Endothelial cell of umbilical vein (primary cell): ENCODE measurements around the gene TICRR. TPM values are rescaled to one million over a fixed set of nuclear protein-coding genes. Genes with fewer than 3 reads are reported as not detected.

Experiments used
- BruUV-seq: library from RNA; stranded (reverse); fragments of 400-500 nt; replicated peaks from 2 replicates; lab custom pipeline; 2021; lab: Mats Ljungman, UMichigan
- CTCF ChIA-PET: fragments of 300-600, 350-600 bp; sonication (Branson Sonifier 250); formaldehyde crosslinking; loops from one replicate; lab custom pipeline; 2021; ENCODE audit warnings: antibody characterized with exemption, inconsistent platforms; lab: Charles Lee
- POLR2A ChIA-PET: fragments of 300-600, 350-600 bp; sonication (Branson Sonifier 250); formaldehyde crosslinking; loops from one replicate; lab custom pipeline; 2021; ENCODE audit warnings: antibody characterized with exemption, inconsistent platforms; lab: Charles Lee
- DNase-seq: peaks from one replicate; pipeline ENCODE4 v3.0.0-alpha.2; 2011; ENCODE audit warnings: low read depth, low spot score
- FAIRE-seq: peaks from 2 replicates; lab custom pipeline; 2011; peaks lifted over from hg19 to GRCh38; lab: Jason Lieb, UNC
- H2AFZ ChIP-seq: 2 replicates; pipeline ENCODE4 v1.6.0; 2012; ENCODE audit warnings: low read depth, low read length, control low read depth, inconsistent platforms
- H3K27ac ChIP-seq: 2 replicates; pipeline ENCODE4 v1.5.1; 2011; ENCODE audit warnings: low read depth, mild to moderate bottlenecking, control low read depth, low read length, moderate library complexity; ENCODE audit not compliant: insufficient read depth
- H3K27me3 ChIP-seq, 2 experiments: 2 replicates each; pipeline versions ENCODE4 v1.6.0 to v1.6.1; 2011; ENCODE audit warnings: low read length in 2 of 2, mixed read lengths in 1 of 2; ENCODE audit not compliant: control insufficient read depth in 2 of 2, insufficient read depth in 2 of 2
- H3K36me3 ChIP-seq, 2 experiments: 2 replicates in 1 of 2; 3 replicates in 1 of 2; pipeline ENCODE4 v1.5.1; 2011; ENCODE audit warnings: low read length in 2 of 2, mild to moderate bottlenecking in 1 of 2, moderate library complexity in 1 of 2; ENCODE audit not compliant: control insufficient read depth in 2 of 2, insufficient read depth in 2 of 2; ENCODE audit errors: extremely low read depth in 1 of 2
- H3K4me1 ChIP-seq: 3 replicates; pipeline ENCODE4 v1.5.1; 2011; ENCODE audit warnings: mild to moderate bottlenecking, low read length; ENCODE audit not compliant: control insufficient read depth, insufficient read depth; ENCODE audit errors: extremely low read depth
- H3K4me2 ChIP-seq: 2 replicates; pipeline ENCODE4 v1.6.1; 2011; ENCODE audit warnings: low read length, control low read depth, mixed read lengths; ENCODE audit not compliant: insufficient read depth
- H3K4me3 ChIP-seq, 3 experiments: fragments of 200-600 bp in 1 of 3; sonication (generic), shearing (Covaris generic) in 1 of 3; replicated peaks in 1 of 3; 2 replicates each; pipeline ENCODE4 v1.5.1; 2011 to 2016; ENCODE audit warnings: control low read depth in 3 of 3, low read length in 3 of 3, mild to moderate bottlenecking in 2 of 3, inconsistent platforms in 1 of 3, low read depth in 1 of 3, moderate library complexity in 1 of 3; ENCODE audit not compliant: insufficient read depth in 1 of 3
- H3K79me2 ChIP-seq: 2 replicates; pipeline ENCODE4 v1.6.0; 2012; ENCODE audit warnings: low read length, inconsistent platforms; ENCODE audit not compliant: control insufficient read depth, insufficient read depth
- H3K9ac ChIP-seq: replicated peaks from 2 replicates; pipeline ENCODE3; 2011; ENCODE audit warnings: low read length, control low read depth; ENCODE audit not compliant: insufficient read depth; ENCODE audit errors: extremely low read depth
- H3K9me1 ChIP-seq: replicated peaks from 3 replicates; pipeline ENCODE4 v1.6.0; 2011; ENCODE audit warnings: mild to moderate bottlenecking, low read length; ENCODE audit not compliant: control insufficient read depth, insufficient read depth; ENCODE audit errors: extremely low read depth
- H3K9me3 ChIP-seq: replicated peaks from 2 replicates; pipeline ENCODE4 v1.5.1; 2012; ENCODE audit warnings: low read length, inconsistent platforms; ENCODE audit not compliant: control insufficient read depth, insufficient read depth
- H4K20me1 ChIP-seq: replicated peaks from 2 replicates; pipeline ENCODE3; 2011; ENCODE audit warnings: mild to moderate bottlenecking, low read length; ENCODE audit not compliant: control insufficient read depth, insufficient read depth; ENCODE audit errors: extremely low read depth
- EZH2 ChIP-seq: IDR thresholded peaks from 2 replicates; pipeline ENCODE4 v1.6.1; 2012; ENCODE audit warnings: borderline replicate concordance, low read depth, mild to moderate bottlenecking, moderate library complexity, low read length, inconsistent platforms; ENCODE audit not compliant: severe bottlenecking
- FOS ChIP-seq: IDR thresholded peaks from 2 replicates; pipeline ENCODE4 v1.6.1; 2011; ENCODE audit warnings: mild to moderate bottlenecking, low read length, moderate library complexity, borderline replicate concordance; ENCODE audit not compliant: insufficient read depth
- GATA2 ChIP-seq: IDR thresholded peaks from 2 replicates; pipeline ENCODE4 v1.7.0; 2011; ENCODE audit warnings: low read depth, mild to moderate bottlenecking, moderate library complexity, mixed read lengths, low read length; ENCODE audit not compliant: insufficient read length, insufficient read depth
- JUN ChIP-seq: IDR thresholded peaks from 2 replicates; pipeline ENCODE4 v1.6.1; 2011; ENCODE audit warnings: borderline replicate concordance, low read depth; ENCODE audit not compliant: insufficient read length, insufficient read depth
- MYC ChIP-seq: IDR thresholded peaks from one replicate; pipeline ENCODE4 v1.6.1; 2011; ENCODE audit warnings: mild to moderate bottlenecking, low read depth, low read length
- POLR2A ChIP-seq: IDR thresholded peaks from 2 replicates; pipeline ENCODE4 v1.6.1; 2012; ENCODE audit warnings: low read depth, mild to moderate bottlenecking, control low read depth, low read length
- POLR2AphosphoS5 ChIP-seq: IDR thresholded peaks from 2 replicates; pipeline ENCODE4 v1.6.1; 2012; ENCODE audit warnings: low read depth, mild to moderate bottlenecking, control low read depth, low read length, moderate library complexity; ENCODE audit not compliant: insufficient read depth
- dilution Hi-C: fragments of 300-500 bp; cut with MboI; formaldehyde crosslinking; loops from one replicate; pipeline ENCODE4 v1.15.0; 2019; ENCODE audit warnings: low sequenced_read_pairs; ENCODE audit not compliant: extremely low pct_ligation_motif_present
- intact Hi-C: fragments of 100-400 bp; cut with micrococcal nuclease; formaldehyde crosslinking; loops from one replicate; pipeline ENCODE4 v1.10.0; 2022
- polyA plus RNA-seq, 4 experiments: library from polyadenylated mRNA; depleted of rRNA in 3 of 4; stranded (reverse) in 3 of 4; unstranded in 1 of 4; fragments of >200 nt; gene quantifications; 2 replicates each; pipeline versions ENCODE4 v1.2.1 to v1.2.3, GENCODE V29; 2011 to 2012; ENCODE audit warnings: missing spikeins in 1 of 4
- total RNA-seq: library from RNA; stranded (reverse); gene quantifications from 2 replicates; pipeline ENCODE4 v1.2.3, GENCODE V29; 2021
- TF ChIP-seq, protein P1 (sequence below), 2 donors: IDR thresholded peaks; 1 replicate in 1 of 2; 2 replicates in 1 of 2; pipeline ENCODE4 v1.5.1; 2011; ENCODE audit warnings: low read length in 2 of 2, mild to moderate bottlenecking in 2 of 2, moderate library complexity in 2 of 2, control low read depth in 1 of 2, inconsistent platforms in 1 of 2, low read depth in 1 of 2; ENCODE audit not compliant: insufficient read depth in 1 of 2; ENCODE audit errors: extremely low read depth in 1 of 2
- TF ChIP-seq, protein P2 (sequence below): IDR thresholded peaks from 2 replicates; pipeline ENCODE4 v1.6.1; 2011; ENCODE audit not compliant: insufficient read depth, insufficient read length

The TICRR gene
- total and polyA plus RNA-seq, 2 donors (not counting 3 experiments of a cell fraction or from before 2014, with no cell fraction given), result 4.9 to 19.4 TPM

DNA sequence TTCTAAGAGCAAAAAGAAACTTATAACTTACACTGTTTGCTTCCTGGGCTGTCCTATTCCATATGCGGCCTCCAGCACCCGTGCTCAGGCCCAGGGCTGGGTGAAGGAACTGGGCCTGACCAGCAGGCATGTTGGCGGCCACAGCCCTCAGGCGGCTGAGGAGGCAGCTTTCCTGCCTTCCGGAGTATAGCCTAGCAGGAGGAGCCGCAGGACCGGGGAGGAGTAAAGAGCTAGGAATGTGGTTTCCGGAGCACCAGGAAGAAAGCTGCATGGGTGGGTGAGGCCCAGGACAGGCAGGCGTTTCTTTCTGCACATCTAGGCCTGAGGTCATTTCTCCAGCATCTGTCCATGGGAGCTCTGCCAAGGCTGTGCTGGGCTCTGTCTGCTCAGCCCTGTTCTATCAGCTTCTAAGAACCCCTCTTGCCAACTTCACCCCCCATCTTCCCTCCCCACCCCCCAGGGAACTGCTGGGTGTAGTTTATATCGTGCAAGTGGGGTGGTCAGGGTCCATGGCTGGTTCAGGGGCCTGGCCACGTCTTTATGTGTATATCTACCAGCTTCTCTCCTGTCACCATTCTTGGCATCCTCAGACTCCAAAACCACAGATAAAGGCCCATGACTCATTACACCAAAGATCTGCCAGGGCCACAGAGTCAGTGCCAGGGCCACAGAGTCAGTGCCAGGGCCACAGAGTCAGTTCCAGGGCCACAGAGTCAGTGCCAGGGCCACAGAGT is 87.8 kb downstream of the TICRR start:
- peak; percentile 91 for TF ChIP-seq POLR2AphosphoS5
- no peak for TF ChIP-seq MYC
- no peak for TF ChIP-seq EZH2
- TF ChIP-seq POLR2A, result peak; percentile 96
- TF ChIP-seq, protein P1, sequence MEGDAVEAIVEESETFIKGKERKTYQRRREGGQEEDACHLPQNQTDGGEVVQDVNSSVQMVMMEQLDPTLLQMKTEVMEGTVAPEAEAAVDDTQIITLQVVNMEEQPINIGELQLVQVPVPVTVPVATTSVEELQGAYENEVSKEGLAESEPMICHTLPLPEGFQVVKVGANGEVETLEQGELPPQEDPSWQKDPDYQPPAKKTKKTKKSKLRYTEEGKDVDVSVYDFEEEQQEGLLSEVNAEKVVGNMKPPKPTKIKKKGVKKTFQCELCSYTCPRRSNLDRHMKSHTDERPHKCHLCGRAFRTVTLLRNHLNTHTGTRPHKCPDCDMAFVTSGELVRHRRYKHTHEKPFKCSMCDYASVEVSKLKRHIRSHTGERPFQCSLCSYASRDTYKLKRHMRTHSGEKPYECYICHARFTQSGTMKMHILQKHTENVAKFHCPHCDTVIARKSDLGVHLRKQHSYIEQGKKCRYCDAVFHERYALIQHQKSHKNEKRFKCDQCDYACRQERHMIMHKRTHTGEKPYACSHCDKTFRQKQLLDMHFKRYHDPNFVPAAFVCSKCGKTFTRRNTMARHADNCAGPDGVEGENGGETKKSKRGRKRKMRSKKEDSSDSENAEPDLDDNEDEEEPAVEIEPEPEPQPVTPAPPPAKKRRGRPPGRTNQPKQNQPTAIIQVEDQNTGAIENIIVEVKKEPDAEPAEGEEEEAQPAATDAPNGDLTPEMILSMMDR (IDR thresholded peaks at IDR 0.05; ENCODE audit: extremely low read depth in 1 of 2, insufficient read depth in 1 of 2, low read depth in 1 of 2, low read length in 2 of 2), result no peak
- TF ChIP-seq JUN, result no peak
- TF ChIP-seq FOS, result no peak
- no peak for TF ChIP-seq GATA2
- TF ChIP-seq, protein P2, sequence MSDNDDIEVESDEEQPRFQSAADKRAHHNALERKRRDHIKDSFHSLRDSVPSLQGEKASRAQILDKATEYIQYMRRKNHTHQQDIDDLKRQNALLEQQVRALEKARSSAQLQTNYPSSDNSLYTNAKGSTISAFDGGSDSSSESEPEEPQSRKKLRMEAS, result no peak
- Histone ChIP-seq H3K4me1 (peaks cover 20% of the 10 kb centered on the region), H3K27ac (peak overlapping the region; percentile 82), H3K79me2 (no peaks in the 10 kb centered on the region), H3K9me1 (no peaks in the 10 kb centered on the region), H3K4me3 (peak overlapping the region in 1 of 3 experiments; percentile 20), H4K20me1 (no peaks in the 10 kb centered on the region), H3K36me3 (no peaks in the 10 kb centered on the region), H3K27me3 (no peaks in the 10 kb centered on the region), H2AFZ (peak overlapping the region; percentile 89), H3K9ac (peak overlapping the region; percentile 61), H3K9me3 (no peaks in the 10 kb centered on the region), H3K4me2 (peak overlapping the region; percentile 83)
- BruUV-seq, result no TSS peak
- dilution Hi-C loops (no loop called here), intact Hi-C loops (loop anchor here (1.0 kb wide), 1 partner anchor 8 kb away; the partner anchor contains the start of gene KIF7)
- ChIA-PET POLR2A (interaction anchor here (0.6 kb wide), 1 partner anchor 13 kb away, joined by 3 read pairs; no protein-coding TSS in a partner anchor), CTCF (interaction anchor here (0.7 to 4.6 kb wide), 7 partner anchors 9 to 558 kb away, joined by 3 to 55 read pairs (median 3); no protein-coding TSS in a partner anchor)
- DNase-seq (peak; percentile 68), FAIRE-seq (peak; percentile 98)
